Fibroblast of lung (primary cell): ENCODE measurements around the gene ATG9A.

Source experiments
- CTCF ChIP-seq, 2 donors: IDR thresholded peaks in 1 of 2; conservative IDR thresholded peaks in 1 of 2; 1 replicate in 1 of 2; 2 replicates in 1 of 2; pipeline ENCODE4 v1.5.1; 2011 to 2012; ENCODE audit warnings: low read length in 2 of 2, control low read depth in 1 of 2, inconsistent platforms in 1 of 2, low read depth in 1 of 2, mild to moderate bottlenecking in 1 of 2
- EZH2 ChIP-seq: IDR thresholded peaks from 2 replicates; pipeline ENCODE4 v1.5.1; 2012; ENCODE audit warnings: low read length, control low read depth, mild to moderate bottlenecking; ENCODE audit errors: missing control alignments

GRCh38 chr2:219248845-219249202 lies 19.4 kb upstream of the ATG9A start:
- TF ChIP-seq CTCF (conservative IDR thresholded peaks at IDR 0.05 in 1 of 2, IDR thresholded peaks at IDR 0.05 in 1 of 2; ENCODE audit: low read depth in 1 of 2, low read length in 2 of 2) (no peak), EZH2 (no peak)
